Left kidney (tissue), 2 donors: ENCODE results near the gene ARFGEF3. TPM values are rescaled to one million over a fixed set of nuclear protein-coding genes. Genes with fewer than 3 reads are reported as not detected.

Experiments used
- DNase-seq: peaks from one replicate; pipeline ENCODE4 v3.0.0-alpha.2; 2013
- polyA plus RNA-seq: library from polyadenylated mRNA; unstranded; fragments of 120-200 nt; gene quantifications from one replicate; pipeline ENCODE4 v1.2.1, GENCODE V29; 2013; ENCODE audit not compliant: insufficient read length

Gene ARFGEF3
- polyA plus RNA-seq, 1 donor = 8.5 TPM

GRCh38 chr6:138240476-138241245 lies 78.9 kb downstream of the ARFGEF3 start:
- DNase-seq = no peak

- DNase-seq = no peak
Measured at GRCh38 chr6:138241381-138241780, 79.6 kb downstream of the ARFGEF3 start.

- DNase-seq = no peak
Measured at GRCh38 chr6:138241934-138242333, 80.2 kb downstream of the ARFGEF3 start.

GRCh38 chr6:138242987-138243592 lies 81.4 kb downstream of the ARFGEF3 start:
- DNase-seq = no peak

GRCh38 chr6:138245751-138246150 lies 84.0 kb downstream of the ARFGEF3 start:
- DNase-seq = no peak

GRCh38 chr6:138246650-138247440 lies 85.1 kb downstream of the ARFGEF3 start:
- no peak for DNase-seq

- DNase-seq = no peak
Measured at GRCh38 chr6:138248011-138248410, 86.3 kb downstream of the ARFGEF3 start.

- no peak for DNase-seq
Measured at GRCh38 chr6:138248878-138249277, 87.1 kb downstream of the ARFGEF3 start.

GRCh38 chr6:138250053-138250452 lies 88.3 kb downstream of the ARFGEF3 start:
- no peak for DNase-seq

GRCh38 chr6:138250513-138251247 lies 88.9 kb downstream of the ARFGEF3 start:
- DNase-seq = no peak

- DNase-seq = no peak
Measured at GRCh38 chr6:138253731-138254130, 92.0 kb downstream of the ARFGEF3 start.

- no peak for DNase-seq
Measured at GRCh38 chr6:138255443-138255842, 93.7 kb downstream of the ARFGEF3 start.

- DNase-seq = no peak
Measured at GRCh38 chr6:138257638-138258040, 95.9 kb downstream of the ARFGEF3 start.

GRCh38 chr6:138258197-138258596 lies 96.5 kb downstream of the ARFGEF3 start:
- DNase-seq = no peak

GRCh38 chr6:138258991-138259390 lies 97.3 kb downstream of the ARFGEF3 start:
- DNase-seq = no peak

- no peak for DNase-seq
Measured at GRCh38 chr6:138261116-138261780, 99.5 kb downstream of the ARFGEF3 start.

- DNase-seq = no peak
Measured at GRCh38 chr6:138263963-138264362, 102.2 kb downstream of the ARFGEF3 start.

- DNase-seq = no peak
Measured at GRCh38 chr6:138264372-138264880, 102.7 kb downstream of the ARFGEF3 start.

GRCh38 chr6:138266095-138266494 lies 104.4 kb downstream of the ARFGEF3 start:
- no peak for DNase-seq

- no peak for DNase-seq
Measured at GRCh38 chr6:138267971-138268895, 106.5 kb downstream of the ARFGEF3 start.
